Stimulated activated naive CD4-positive, alpha-beta T cell (primary cell): ENCODE results near the gene AUNIP.

Experiments
- DNase-seq, 6 experiments: peaks; one replicate each; lab custom pipeline; 2025; lab: John Stamatoyannopoulos, UW

The AUNIP gene

GRCh38 chr1:25809283-25809926 is 49.9 kb downstream of the AUNIP start:
- DNase-seq, result no peak

- no peak for DNase-seq
Observed at GRCh38 chr1:25808481-25809244, 50.6 kb downstream of the AUNIP start.

GRCh38 chr1:25807480-25808390 is 51.5 kb downstream of the AUNIP start:
- DNase-seq, result no peak

- no peak for DNase-seq
Observed at GRCh38 chr1:25806418-25806817, 52.8 kb downstream of the AUNIP start.

GRCh38 chr1:25805863-25806225 is 53.4 kb downstream of the AUNIP start:
- no peak for DNase-seq

- DNase-seq, result no peak
Observed at GRCh38 chr1:25804964-25805862, 54.0 kb downstream of the AUNIP start.

GRCh38 chr1:25804244-25804963 is 54.9 kb downstream of the AUNIP start:
- no peak for DNase-seq

GRCh38 chr1:25803368-25803767 is 55.9 kb downstream of the AUNIP start:
- no peak for DNase-seq

GRCh38 chr1:25802915-25803314 is 56.3 kb downstream of the AUNIP start:
- DNase-seq, result peak in 1 of 6 experiments; percentile 35

GRCh38 chr1:25800703-25801377 is 58.4 kb downstream of the AUNIP start:
- DNase-seq, result no peak

- peak in 4 of 6 experiments; percentile 17 to 47 (median 31) for DNase-seq
Observed at GRCh38 chr1:25799935-25800702, 59.1 kb downstream of the AUNIP start, which contains the start of gene SELENON. SELENON (plus strand) TSS chr1:25800193; CDS start chr1:25800231, 38 bp downstream.

GRCh38 chr1:25799352-25799934 is 59.8 kb downstream of the AUNIP start:
- DNase-seq, result peak in 2 of 6 experiments; percentile 36 to 44

GRCh38 chr1:25798666-25799351 is 60.4 kb downstream of the AUNIP start:
- peak in 1 of 6 experiments; percentile 37 for DNase-seq

GRCh38 chr1:25797939-25798338 is 61.3 kb downstream of the AUNIP start:
- peak in 2 of 6 experiments; percentile 14 to 15 for DNase-seq

GRCh38 chr1:25796811-25797458 is 62.3 kb downstream of the AUNIP start:
- peak; percentile 75 to 90 (median 82) for DNase-seq

GRCh38 chr1:25795946-25796810 is 63.1 kb downstream of the AUNIP start:
- DNase-seq, result peak in 4 of 6 experiments; percentile 66 to 79 (median 68)

GRCh38 chr1:25795211-25795610 is 64.0 kb downstream of the AUNIP start:
- no peak for DNase-seq
